ENCODE results near the gene LRCH1. TPM values are rescaled to one million over a fixed set of nuclear protein-coding genes. Genes with fewer than 3 reads are reported as not detected.

LRCH1 gene
- total and polyA plus RNA-seq, 2 donors from 2014 or later = 10.2 to 39.0 TPM

- peaks cover 0 to 2% (median 0%) of the 10 kb centered on the region in 3 donors for H3K36me3 ChIP-seq (ENCODE audit: control insufficient read depth in 2 of 3, insufficient read depth in 3 of 3, low read length in 3 of 3)
- TF ChIP-seq, protein P1, sequence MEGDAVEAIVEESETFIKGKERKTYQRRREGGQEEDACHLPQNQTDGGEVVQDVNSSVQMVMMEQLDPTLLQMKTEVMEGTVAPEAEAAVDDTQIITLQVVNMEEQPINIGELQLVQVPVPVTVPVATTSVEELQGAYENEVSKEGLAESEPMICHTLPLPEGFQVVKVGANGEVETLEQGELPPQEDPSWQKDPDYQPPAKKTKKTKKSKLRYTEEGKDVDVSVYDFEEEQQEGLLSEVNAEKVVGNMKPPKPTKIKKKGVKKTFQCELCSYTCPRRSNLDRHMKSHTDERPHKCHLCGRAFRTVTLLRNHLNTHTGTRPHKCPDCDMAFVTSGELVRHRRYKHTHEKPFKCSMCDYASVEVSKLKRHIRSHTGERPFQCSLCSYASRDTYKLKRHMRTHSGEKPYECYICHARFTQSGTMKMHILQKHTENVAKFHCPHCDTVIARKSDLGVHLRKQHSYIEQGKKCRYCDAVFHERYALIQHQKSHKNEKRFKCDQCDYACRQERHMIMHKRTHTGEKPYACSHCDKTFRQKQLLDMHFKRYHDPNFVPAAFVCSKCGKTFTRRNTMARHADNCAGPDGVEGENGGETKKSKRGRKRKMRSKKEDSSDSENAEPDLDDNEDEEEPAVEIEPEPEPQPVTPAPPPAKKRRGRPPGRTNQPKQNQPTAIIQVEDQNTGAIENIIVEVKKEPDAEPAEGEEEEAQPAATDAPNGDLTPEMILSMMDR (IDR thresholded peaks at IDR 0.05; ENCODE audit: borderline replicate concordance, extremely low read depth, insufficient read depth) = no peak
- H3K4me1 ChIP-seq (ENCODE audit: control insufficient read depth in 2 of 3, insufficient read depth in 2 of 3, low read depth in 1 of 3, low read length in 3 of 3) = peaks cover 14 to 46% (median 35%) of the 10 kb centered on the region in 3 donors
- H3K9ac ChIP-seq (ENCODE audit: low read length in 3 of 3) = peak overlapping the region in 1 of 3 donors; percentile 17
- intact Hi-C loops (cut with DNase I) = no loop called here
- DNase-seq (peak in 2 of 5 donors; percentile 60 to 65), FAIRE-seq (no peak)
- H3K4me3 ChIP-seq (ENCODE audit: low read length in 3 of 3) = peak overlapping the region in 2 of 3 donors; percentile 15 to 38
- H3K27me3 ChIP-seq (ENCODE audit: control insufficient read depth, insufficient read depth, low read length) = no peaks in the 10 kb centered on the region
- H3K27ac ChIP-seq (ENCODE audit: low read depth in 2 of 2, low read length in 2 of 2) = peak overlapping the region; percentile 33 to 39
- H3K9me3 ChIP-seq (ENCODE audit: control insufficient read depth in 2 of 3, insufficient read depth in 1 of 3, low read length in 3 of 3) = no peaks in the 10 kb centered on the region
Measured at GRCh38 chr13:46621792-46622629, 69.0 kb downstream of the LRCH1 start.

DNA sequence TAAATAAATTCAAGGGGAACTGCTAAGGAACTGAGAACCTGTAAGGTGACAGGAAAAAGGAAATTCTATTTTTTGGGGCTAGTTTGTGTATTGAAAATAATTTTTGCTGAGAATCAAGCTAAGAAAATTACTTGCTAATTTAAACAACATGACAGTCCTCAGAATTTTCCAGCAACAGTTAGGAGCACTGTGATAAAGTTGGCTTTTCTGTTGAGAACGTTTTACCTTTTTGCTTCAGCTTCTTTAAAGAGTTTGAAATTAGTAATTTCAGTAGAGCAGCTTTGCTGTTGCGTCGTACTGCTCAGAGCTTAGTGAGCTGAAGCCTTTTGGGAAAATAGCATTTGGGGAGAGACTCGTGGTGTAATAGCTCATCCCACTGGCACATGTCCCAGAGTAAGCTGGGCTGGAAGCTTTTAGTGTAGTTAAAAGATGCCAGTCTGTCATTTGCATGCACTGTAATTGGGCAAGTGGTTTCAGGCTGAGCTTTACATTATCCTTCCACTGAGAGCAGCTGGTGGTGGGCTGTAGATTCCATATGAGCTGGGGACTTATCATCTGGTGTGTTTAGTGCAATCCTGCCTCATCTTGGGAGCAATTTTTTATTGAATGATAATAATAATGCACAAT, 69.8 kb downstream of the LRCH1 start:
- DNase-seq (peak in 1 of 5 donors; percentile 54), FAIRE-seq (no peak)
- TF ChIP-seq, protein P1 (IDR thresholded peaks at IDR 0.05; ENCODE audit: borderline replicate concordance, extremely low read depth, insufficient read depth) = no peak
- Histone ChIP-seq H3K4me3 (ENCODE audit: low read length in 3 of 3) (peak overlapping the region in 2 of 3 donors; percentile 15 to 38), H3K27me3 (ENCODE audit: control insufficient read depth, insufficient read depth, low read length) (no peaks in the 10 kb centered on the region), H3K9me3 (ENCODE audit: control insufficient read depth in 2 of 3, insufficient read depth in 1 of 3, low read length in 3 of 3) (no peaks in the 10 kb centered on the region), H3K27ac (ENCODE audit: low read depth in 2 of 2, low read length in 2 of 2) (peak overlapping the region; percentile 22 to 33), H3K36me3 (ENCODE audit: control insufficient read depth in 2 of 3, insufficient read depth in 3 of 3, low read length in 3 of 3) (peaks cover 0 to 2% (median 0%) of the 10 kb centered on the region in 3 donors), H3K4me1 (ENCODE audit: control insufficient read depth in 2 of 3, insufficient read depth in 2 of 3, low read depth in 1 of 3, low read length in 3 of 3) (peaks cover 12 to 39% (median 31%) of the 10 kb centered on the region in 3 donors), H3K9ac (ENCODE audit: low read length in 3 of 3) (peak overlapping the region in 1 of 3 donors; percentile 17)
- intact Hi-C loops (cut with DNase I) = no loop called here

GRCh38 chr13:46624353-46624752, 71.4 kb downstream of the LRCH1 start:
- Histone ChIP-seq H3K4me3 (ENCODE audit: low read length in 3 of 3) (no peak overlapping the region), H3K27me3 (ENCODE audit: control insufficient read depth, insufficient read depth, low read length) (no peaks in the 10 kb centered on the region), H3K27ac (ENCODE audit: low read depth in 2 of 2, low read length in 2 of 2) (peak overlapping the region in 1 of 2 donors; percentile 10), H3K9ac (ENCODE audit: low read length in 3 of 3) (no peak overlapping the region), H3K9me3 (ENCODE audit: control insufficient read depth in 2 of 3, insufficient read depth in 1 of 3, low read length in 3 of 3) (no peaks in the 10 kb centered on the region), H3K4me1 (ENCODE audit: control insufficient read depth in 2 of 3, insufficient read depth in 2 of 3, low read depth in 1 of 3, low read length in 3 of 3) (peaks cover 8 to 38% (median 27%) of the 10 kb centered on the region in 3 donors), H3K36me3 (ENCODE audit: control insufficient read depth in 2 of 3, insufficient read depth in 3 of 3, low read length in 3 of 3) (no peaks in the 10 kb centered on the region)
- DNase-seq (no peak), FAIRE-seq (no peak)
- TF ChIP-seq, protein P1 (IDR thresholded peaks at IDR 0.05; ENCODE audit: borderline replicate concordance, extremely low read depth, insufficient read depth) = no peak
- intact Hi-C loops (cut with DNase I) = no loop called here

All from kidney (tissue), 14 donors.